Activated naive CD8-positive, alpha-beta T cell (primary cell): ENCODE results near the gene NUP58.

Experiments
- H3K27ac Mint-ChIP-seq: one replicate; pipeline ENCODE4 v1.8.0; 2021; ENCODE audit warnings: mixed read lengths
- H3K27me3 Mint-ChIP-seq: one replicate; pipeline ENCODE4 v1.8.0; 2021; ENCODE audit warnings: mixed read lengths
- H3K36me3 Mint-ChIP-seq: one replicate; pipeline ENCODE4 v1.8.0; 2021; ENCODE audit warnings: mixed read lengths
- H3K4me1 Mint-ChIP-seq: one replicate; pipeline ENCODE4 v1.8.0; 2021; ENCODE audit warnings: low read depth, mixed read lengths
- H3K4me3 Mint-ChIP-seq: one replicate; pipeline ENCODE4 v1.8.0; 2021; ENCODE audit warnings: mild to moderate bottlenecking, mixed read lengths
- H3K9me3 Mint-ChIP-seq: one replicate; pipeline ENCODE4 v1.8.0; 2021; ENCODE audit warnings: low read depth, mixed read lengths

The NUP58 gene

GRCh38 chr13:25377244-25377962 is 76.0 kb downstream of the NUP58 start:
- Mint-ChIP-seq H3K27me3 (peaks cover 43% of the 10 kb centered on the region), H3K9me3 (no peaks in the 10 kb centered on the region), H3K27ac (no peak overlapping the region), H3K36me3 (no peaks in the 10 kb centered on the region), H3K4me3 (no peak overlapping the region), H3K4me1 (peaks cover 7% of the 10 kb centered on the region)

DNA sequence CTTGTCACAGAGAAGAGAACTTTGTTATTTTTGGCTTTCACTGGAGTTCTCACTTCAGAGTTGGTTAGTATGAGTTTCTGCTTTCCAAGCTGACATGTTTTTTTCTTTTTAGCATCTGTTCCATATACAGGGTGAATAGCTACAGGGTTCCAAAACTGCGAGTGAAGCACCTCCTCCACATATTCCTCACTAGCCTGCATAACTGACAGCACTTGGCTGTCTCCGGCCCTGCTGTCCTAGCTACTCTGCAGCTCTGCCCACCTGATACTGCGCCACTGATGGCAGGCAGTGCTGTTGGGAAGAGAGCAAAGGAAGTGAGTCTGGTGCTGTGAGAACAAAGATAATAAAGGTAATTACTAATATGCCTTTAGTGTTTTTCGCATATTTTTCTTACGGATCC is 77.1 kb downstream of the NUP58 start:
- H3K4me3 Mint-ChIP-seq: no peak overlapping the region
- peaks cover 1% of the 10 kb centered on the region for H3K4me1 Mint-ChIP-seq
- no peaks in the 10 kb centered on the region for H3K9me3 Mint-ChIP-seq
- H3K36me3 Mint-ChIP-seq: no peaks in the 10 kb centered on the region
- no peak overlapping the region for H3K27ac Mint-ChIP-seq
- H3K27me3 Mint-ChIP-seq: peaks cover 34% of the 10 kb centered on the region

DNA sequence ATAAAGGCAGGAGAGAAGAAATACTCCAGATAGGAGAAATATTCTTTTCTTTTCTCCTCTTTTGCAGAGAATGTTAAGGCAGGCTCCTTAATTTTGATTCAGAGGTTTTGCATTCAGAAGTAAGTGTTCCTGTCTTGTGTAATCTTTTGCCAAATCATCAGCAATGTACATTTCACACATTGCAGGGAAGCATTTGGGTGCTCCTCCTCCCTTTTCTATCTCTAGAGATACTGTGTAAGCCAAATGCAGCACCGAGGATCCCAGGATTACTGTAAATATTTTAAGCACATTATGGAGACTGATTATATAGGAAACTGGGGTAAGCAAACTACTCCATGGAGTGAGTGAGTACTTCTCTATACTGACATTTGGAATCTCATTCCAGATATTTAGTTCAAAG is 77.6 kb downstream of the NUP58 start:
- Mint-ChIP-seq H3K4me1 (peaks cover 1% of the 10 kb centered on the region), H3K36me3 (no peaks in the 10 kb centered on the region), H3K27me3 (peaks cover 34% of the 10 kb centered on the region), H3K9me3 (no peaks in the 10 kb centered on the region), H3K4me3 (no peak overlapping the region), H3K27ac (no peak overlapping the region)

DNA sequence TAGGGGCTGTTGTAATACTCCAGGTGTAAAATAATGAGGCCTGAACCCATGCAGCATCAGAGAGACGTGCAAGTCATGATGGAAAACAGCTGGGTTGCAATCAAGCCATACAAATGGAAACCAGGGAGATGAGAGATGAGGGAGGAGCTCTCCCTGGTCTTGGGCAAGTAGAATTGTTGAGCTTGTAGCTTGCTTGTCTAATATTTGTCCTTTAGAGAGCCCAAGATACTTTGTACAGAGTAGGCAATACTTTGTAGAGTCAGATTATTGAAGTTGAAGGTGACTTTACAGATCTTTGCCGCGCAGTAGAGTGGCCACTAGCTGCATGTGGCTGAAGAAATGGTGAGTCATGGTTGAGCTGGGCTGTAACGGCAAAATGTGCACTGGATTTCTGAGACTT is 78.7 kb downstream of the NUP58 start:
- no peak overlapping the region for H3K27ac Mint-ChIP-seq
- peaks cover under 1% of the 10 kb centered on the region for H3K4me1 Mint-ChIP-seq
- H3K4me3 Mint-ChIP-seq: no peak overlapping the region
- no peaks in the 10 kb centered on the region for H3K9me3 Mint-ChIP-seq
- H3K27me3 Mint-ChIP-seq: peaks cover 31% of the 10 kb centered on the region
- no peaks in the 10 kb centered on the region for H3K36me3 Mint-ChIP-seq

GRCh38 chr13:25380741-25381324 is 79.4 kb downstream of the NUP58 start:
- Mint-ChIP-seq H3K4me1 (no peaks in the 10 kb centered on the region), H3K27ac (no peak overlapping the region), H3K9me3 (no peaks in the 10 kb centered on the region), H3K4me3 (no peak overlapping the region), H3K27me3 (peaks cover 29% of the 10 kb centered on the region), H3K36me3 (no peaks in the 10 kb centered on the region)

DNA sequence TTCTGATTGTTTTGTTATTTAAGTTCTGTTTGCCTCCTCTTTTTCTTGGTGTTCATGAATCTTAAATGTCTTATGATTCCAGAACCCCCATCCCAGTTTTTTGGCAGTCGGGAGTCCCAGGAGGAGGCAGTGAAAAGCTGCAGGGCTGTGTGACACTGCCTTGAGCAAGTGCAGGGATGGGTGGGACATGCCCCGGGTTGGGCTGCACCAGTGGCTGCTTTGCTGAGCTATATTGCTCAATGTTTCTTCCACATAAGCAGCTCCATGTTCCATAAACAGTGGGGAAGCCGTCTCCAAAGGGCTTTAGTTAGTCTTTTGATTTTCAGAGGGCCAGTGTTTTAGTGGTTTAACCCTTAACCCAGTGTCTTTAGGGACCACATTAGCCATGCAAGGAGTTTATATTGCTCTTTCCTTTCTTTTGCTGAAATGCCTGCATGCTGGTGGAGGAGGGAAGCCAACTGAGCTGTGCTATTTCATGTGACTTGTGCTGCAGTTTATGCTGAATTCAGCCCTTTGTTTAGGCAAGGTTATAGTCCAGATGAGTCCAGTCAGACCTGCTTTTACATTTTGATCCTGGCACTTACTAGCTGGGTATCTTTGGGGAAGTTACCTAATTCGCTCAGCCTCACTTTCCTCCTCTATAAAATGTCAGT is 83.5 kb downstream of the NUP58 start:
- H3K4me3 Mint-ChIP-seq: no peak overlapping the region
- no peak overlapping the region for H3K27ac Mint-ChIP-seq
- no peaks in the 10 kb centered on the region for H3K4me1 Mint-ChIP-seq
- H3K9me3 Mint-ChIP-seq: no peaks in the 10 kb centered on the region
- peaks cover 37% of the 10 kb centered on the region for H3K27me3 Mint-ChIP-seq
- no peaks in the 10 kb centered on the region for H3K36me3 Mint-ChIP-seq

DNA sequence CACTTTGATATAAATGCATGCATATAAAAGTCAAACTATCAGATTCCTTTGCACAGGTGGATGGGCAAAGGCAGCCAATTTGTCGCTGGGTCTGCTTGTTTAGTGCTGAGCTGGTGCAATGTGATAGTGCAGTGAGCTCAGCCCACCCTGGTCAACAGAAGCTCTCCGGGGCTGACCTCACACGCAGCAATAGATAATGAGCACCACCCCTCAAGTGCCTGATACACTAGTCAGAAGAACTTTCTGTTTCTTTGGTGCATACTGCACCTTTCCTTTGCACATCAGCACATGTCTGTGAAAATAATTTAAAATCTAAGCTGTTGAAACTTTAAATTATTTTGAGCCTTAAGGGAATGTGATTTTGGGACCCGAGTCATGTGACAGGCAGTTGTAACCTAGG is 90.5 kb downstream of the NUP58 start:
- peaks cover 18% of the 10 kb centered on the region for H3K27me3 Mint-ChIP-seq
- no peak overlapping the region for H3K4me3 Mint-ChIP-seq
- no peaks in the 10 kb centered on the region for H3K36me3 Mint-ChIP-seq
- H3K4me1 Mint-ChIP-seq: no peaks in the 10 kb centered on the region
- H3K27ac Mint-ChIP-seq: no peak overlapping the region
- H3K9me3 Mint-ChIP-seq: no peaks in the 10 kb centered on the region
